HG03432 (cell line): Measurements from ENCODE around the gene RIPOR1.

ENCODE experiments used
- ATAC-seq: cut with Tn5 transposase; IDR thresholded peaks from one replicate; pipeline ENCODE4 v1.9.1; 2021; ENCODE audit warnings: mild to moderate bottlenecking, moderate library complexity; ENCODE audit not compliant: unreplicated experiment

The RIPOR1 gene

DNA sequence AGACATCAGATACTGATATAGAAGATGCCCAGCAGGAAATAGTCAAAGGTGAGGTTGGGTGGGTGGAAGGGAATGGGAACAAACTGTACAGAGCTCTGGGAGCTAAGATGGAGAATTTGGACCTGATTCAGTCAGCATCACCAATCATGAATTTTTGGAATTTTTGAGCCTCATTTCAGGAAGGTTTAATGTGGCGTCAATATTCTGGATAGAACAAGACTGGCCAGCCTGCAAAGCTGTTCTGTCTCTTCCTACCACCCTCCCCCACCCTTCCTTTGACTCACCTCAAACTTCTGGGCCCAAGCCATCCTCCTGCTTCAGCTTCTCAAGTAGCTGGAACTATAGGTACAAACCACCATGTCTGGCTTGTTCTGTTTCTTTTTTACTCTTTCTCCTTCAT is 66.3 kb downstream of the RIPOR1 start:
- ATAC-seq, result no peak
